Ishikawa (cell line): Measurements from ENCODE around the gene TBC1D8.

Experiments used
- CEBPB ChIP-seq: IDR thresholded peaks from 2 replicates; pipeline ENCODE4 v1.6.1; 2012
- CREB1 ChIP-seq: IDR thresholded peaks from 2 replicates; pipeline ENCODE4 v1.6.1; 2012; ENCODE audit warnings: low read depth
- EGR1 ChIP-seq: IDR thresholded peaks from 2 replicates; pipeline ENCODE4 v1.6.1; 2012
- EP300 ChIP-seq: IDR thresholded peaks from 2 replicates; pipeline ENCODE4 v1.6.1; 2012; ENCODE audit warnings: borderline replicate concordance
- FOXM1 ChIP-seq: IDR thresholded peaks from 2 replicates; pipeline ENCODE4 v1.6.1; 2012; ENCODE audit warnings: low read depth, borderline replicate concordance
- MAX ChIP-seq: IDR thresholded peaks from 2 replicates; pipeline ENCODE4 v1.6.1; 2012
- NFIC ChIP-seq: IDR thresholded peaks from 2 replicates; pipeline ENCODE4 v1.6.1; 2012
- RAD21 ChIP-seq: IDR thresholded peaks from 2 replicates; pipeline ENCODE4 v1.6.1; 2012; ENCODE audit warnings: low read depth
- REST ChIP-seq: IDR thresholded peaks from 2 replicates; pipeline ENCODE4 v1.6.1; 2012; ENCODE audit warnings: low read depth, mild to moderate bottlenecking
- TAF1 ChIP-seq: IDR thresholded peaks from 2 replicates; pipeline ENCODE4 v1.6.1; 2012; ENCODE audit warnings: low read depth, mild to moderate bottlenecking
- TCF12 ChIP-seq: IDR thresholded peaks from 2 replicates; pipeline ENCODE4 v1.6.1; 2012; ENCODE audit warnings: low read depth
- TEAD4 ChIP-seq: IDR thresholded peaks from 2 replicates; pipeline ENCODE4 v1.6.1; 2012
- USF1 ChIP-seq: IDR thresholded peaks from 2 replicates; pipeline ENCODE4 v1.6.1; 2012
- YY1 ChIP-seq: IDR thresholded peaks from 2 replicates; pipeline ENCODE4 v1.6.1; 2012; ENCODE audit warnings: low read depth
- ZBTB7A ChIP-seq: IDR thresholded peaks from 2 replicates; pipeline ENCODE4 v1.6.1; 2012; ENCODE audit warnings: low read depth

Gene TBC1D8

GRCh38 chr2:100964222-100964621 lies 187.0 kb downstream of the TBC1D8 start:
- TF ChIP-seq REST: no peak
- no peak for TF ChIP-seq RAD21
- TF ChIP-seq TAF1: no peak
- no peak for TF ChIP-seq CREB1
- no peak for TF ChIP-seq FOXM1
- no peak for TF ChIP-seq USF1
- TF ChIP-seq NFIC: no peak

- no peak for TF ChIP-seq ZBTB7A
- no peak for TF ChIP-seq TCF12
- no peak for TF ChIP-seq TEAD4
- no peak for TF ChIP-seq YY1
- no peak for TF ChIP-seq FOXM1
- no peak for TF ChIP-seq CREB1
- TF ChIP-seq EP300: no peak
- no peak for TF ChIP-seq MAX
- TF ChIP-seq NFIC: no peak
- TF ChIP-seq TAF1: no peak
- TF ChIP-seq REST: no peak
- no peak for TF ChIP-seq EGR1
- no peak for TF ChIP-seq RAD21
- no peak for TF ChIP-seq CEBPB
These were observed 188.2 kb downstream of the TBC1D8 start for GRCh38 chr2:100963026-100963375.

- TF ChIP-seq EP300 (no peak), NFIC (no peak), MAX (no peak), RAD21 (no peak), REST (no peak), TCF12 (no peak), EGR1 (no peak), USF1 (no peak), CEBPB (no peak), YY1 (no peak), TAF1 (no peak)
These were observed 188.7 kb downstream of the TBC1D8 start for GRCh38 chr2:100962366-100963025.

- TF ChIP-seq TCF12 (no peak), USF1 (no peak), ZBTB7A (no peak), FOXM1 (no peak), YY1 (no peak), EP300 (no peak), CREB1 (no peak), RAD21 (no peak), MAX (no peak), REST (no peak), NFIC (no peak), TAF1 (no peak), CEBPB (no peak), TEAD4 (no peak), EGR1 (no peak)
These were observed 190.5 kb downstream of the TBC1D8 start for GRCh38 chr2:100960688-100961087.
